GOT3 (cell line): Measurements from ENCODE around the gene PRRG4.
A peak's percentile ranks its signal among the peaks of the same experiment; 100 is the strongest.
"Not testable (repeated sequence)": the region's sequence is repeated elsewhere in the genome, so short reads cannot be mapped to it uniquely, and the experiment has no call there.

Source experiments
- DNase-seq: peaks from one replicate; lab custom pipeline; 2025; ENCODE audit warnings: mixed read lengths; lab: John Stamatoyannopoulos, UW

Gene PRRG4

GRCh38 chr11:32885556-32885955 lies 55.8 kb downstream of the PRRG4 start:
- DNase-seq = no peak

- DNase-seq = no peak
Measured at GRCh38 chr11:32886180-32886579, 56.5 kb downstream of the PRRG4 start.

- not testable (repeated sequence) for DNase-seq
Measured at GRCh38 chr11:32887707-32888383, 58.1 kb downstream of the PRRG4 start.

- not testable (repeated sequence) for DNase-seq
Measured at GRCh38 chr11:32888384-32888710, 58.6 kb downstream of the PRRG4 start.

- no peak for DNase-seq
Measured at GRCh38 chr11:32888805-32889204, 59.1 kb downstream of the PRRG4 start.

- DNase-seq = no peak
Measured at GRCh38 chr11:32890843-32891656, 61.3 kb downstream of the PRRG4 start.

- no peak for DNase-seq
Measured at GRCh38 chr11:32891657-32892354, 62.1 kb downstream of the PRRG4 start.

GRCh38 chr11:32892355-32893092 lies 62.8 kb downstream of the PRRG4 start, which contains the start of gene QSER1:
Gene QSER1, plus strand, starts transcription at chr11:32892811. Its CDS starts 315 bp downstream, at chr11:32893126.
- peak; percentile 9 for DNase-seq

- no peak for DNase-seq
Measured at GRCh38 chr11:32893093-32893342, 63.3 kb downstream of the PRRG4 start.

- no peak for DNase-seq
Measured at GRCh38 chr11:32893343-32894148, 63.8 kb downstream of the PRRG4 start.

- no peak for DNase-seq
Measured at GRCh38 chr11:32894149-32894827, 64.6 kb downstream of the PRRG4 start.

GRCh38 chr11:32894921-32895320 lies 65.2 kb downstream of the PRRG4 start:
- no peak for DNase-seq

GRCh38 chr11:32895471-32895870 lies 65.7 kb downstream of the PRRG4 start:
- no peak for DNase-seq

GRCh38 chr11:32897103-32897502 lies 67.4 kb downstream of the PRRG4 start:
- no peak for DNase-seq

- no peak for DNase-seq
Measured at GRCh38 chr11:32899438-32899837, 69.7 kb downstream of the PRRG4 start.

GRCh38 chr11:32902089-32902665 lies 72.5 kb downstream of the PRRG4 start:
- DNase-seq = no peak

GRCh38 chr11:32905028-32905667 lies 75.4 kb downstream of the PRRG4 start:
- no peak for DNase-seq
